ENCODE results near the gene KCNIP3. TPM values are rescaled to one million over a fixed set of nuclear protein-coding genes. Genes with fewer than 3 reads are reported as not detected.

KCNIP3 gene
- total RNA-seq, 1 experiment from 2014 or later: not detected

DNA sequence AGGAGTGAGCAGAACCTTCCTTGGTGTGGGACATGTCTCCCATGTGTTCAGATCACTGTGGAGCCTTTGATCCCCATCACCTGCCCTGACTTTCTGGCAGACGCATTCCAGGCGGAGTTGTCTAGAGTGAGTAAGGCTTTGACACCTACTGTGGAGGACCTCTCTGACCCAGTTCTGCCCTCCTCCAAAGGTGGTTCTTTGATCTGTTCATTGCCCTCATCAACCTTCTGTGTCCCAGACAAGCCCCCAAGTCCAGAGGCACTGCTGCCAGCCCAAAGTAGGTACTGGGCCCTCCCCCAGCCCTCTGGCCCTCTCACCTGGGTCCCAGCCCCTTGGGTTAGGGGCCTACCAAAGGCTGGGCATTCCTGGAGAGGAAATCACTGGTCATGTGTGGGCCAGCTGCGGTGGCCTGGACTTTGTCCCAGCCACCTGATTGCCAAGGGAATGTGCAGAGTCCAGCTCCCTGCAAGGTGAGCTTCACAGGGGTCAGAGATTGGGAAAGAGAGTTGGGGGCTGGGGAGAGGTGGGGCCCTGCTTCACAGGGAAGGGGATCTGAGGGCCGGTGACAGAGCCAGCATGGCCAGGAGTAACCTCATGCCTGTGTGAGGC lies 93.2 kb downstream of the KCNIP3 start:
- DNase-seq: peak; percentile 32 to 54
- ChIA-PET CTCF (no interaction called here), POLR2A (no interaction called here)
- no peaks in the 10 kb centered on the region for H3K36me3 ChIP-seq (ENCODE audit: control insufficient read depth, insufficient read depth, low read length)
- peaks cover 14% of the 10 kb centered on the region for H3K4me1 ChIP-seq
- no peaks in the 10 kb centered on the region for H3K27me3 ChIP-seq (replicated peaks; ENCODE audit: control insufficient read depth, insufficient read depth, low read length)
- H3K27me3 Mint-ChIP-seq (ENCODE audit: insufficient read depth, unreplicated experiment): no peaks in the 10 kb centered on the region
- H3K27ac Mint-ChIP-seq (ENCODE audit: unreplicated experiment): no peak overlapping the region
- no peak overlapping the region for H3K4me3 Mint-ChIP-seq (ENCODE audit: unreplicated experiment)
- H3K9me3 Mint-ChIP-seq (ENCODE audit: unreplicated experiment): no peaks in the 10 kb centered on the region
- TF ChIP-seq, protein P1, sequence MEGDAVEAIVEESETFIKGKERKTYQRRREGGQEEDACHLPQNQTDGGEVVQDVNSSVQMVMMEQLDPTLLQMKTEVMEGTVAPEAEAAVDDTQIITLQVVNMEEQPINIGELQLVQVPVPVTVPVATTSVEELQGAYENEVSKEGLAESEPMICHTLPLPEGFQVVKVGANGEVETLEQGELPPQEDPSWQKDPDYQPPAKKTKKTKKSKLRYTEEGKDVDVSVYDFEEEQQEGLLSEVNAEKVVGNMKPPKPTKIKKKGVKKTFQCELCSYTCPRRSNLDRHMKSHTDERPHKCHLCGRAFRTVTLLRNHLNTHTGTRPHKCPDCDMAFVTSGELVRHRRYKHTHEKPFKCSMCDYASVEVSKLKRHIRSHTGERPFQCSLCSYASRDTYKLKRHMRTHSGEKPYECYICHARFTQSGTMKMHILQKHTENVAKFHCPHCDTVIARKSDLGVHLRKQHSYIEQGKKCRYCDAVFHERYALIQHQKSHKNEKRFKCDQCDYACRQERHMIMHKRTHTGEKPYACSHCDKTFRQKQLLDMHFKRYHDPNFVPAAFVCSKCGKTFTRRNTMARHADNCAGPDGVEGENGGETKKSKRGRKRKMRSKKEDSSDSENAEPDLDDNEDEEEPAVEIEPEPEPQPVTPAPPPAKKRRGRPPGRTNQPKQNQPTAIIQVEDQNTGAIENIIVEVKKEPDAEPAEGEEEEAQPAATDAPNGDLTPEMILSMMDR (IDR thresholded peaks at IDR 0.05; ENCODE audit: insufficient read depth in 1 of 2, low read depth in 1 of 2, low read length in 1 of 2, severe bottlenecking in 1 of 2, unreplicated experiment in 1 of 2): no peak
- H3K9me3 ChIP-seq: no peaks in the 10 kb centered on the region
- H3K4me3 ChIP-seq (ENCODE audit: low read depth, low read length): no peak overlapping the region
- no peaks in the 10 kb centered on the region for H3K4me1 Mint-ChIP-seq (ENCODE audit: low read depth, unreplicated experiment)
- intact Hi-C loops (cut with micrococcal nuclease; ENCODE audit: unreplicated experiment): no loop called here
- no peaks in the 10 kb centered on the region for H3K36me3 Mint-ChIP-seq (ENCODE audit: insufficient read depth, unreplicated experiment)
- BruUV-seq (replicated peaks): no TSS peak

DNA sequence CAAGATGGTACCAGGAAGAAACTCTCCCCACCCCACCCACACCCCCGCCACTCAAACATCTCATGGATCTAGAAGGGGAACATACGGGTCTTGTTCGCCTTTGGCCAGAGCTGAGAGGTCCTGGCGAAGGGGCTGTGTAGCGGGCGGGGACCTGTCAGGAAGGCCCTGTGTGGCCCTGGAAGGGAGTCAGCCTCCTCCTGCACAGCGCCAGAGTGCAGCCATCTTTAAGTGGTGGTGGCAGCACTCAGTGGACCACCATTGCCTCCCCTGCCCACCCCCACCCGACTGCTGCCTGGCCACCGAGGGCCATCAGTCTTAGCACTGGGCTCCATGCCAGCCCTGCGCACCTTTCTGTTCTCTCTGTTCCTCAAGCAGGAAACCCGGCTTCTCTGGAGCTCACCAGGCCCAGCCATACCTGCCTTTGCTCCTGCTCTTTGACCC lies 93.8 kb downstream of the KCNIP3 start:
- no peaks in the 10 kb centered on the region for H3K27me3 ChIP-seq (replicated peaks; ENCODE audit: control insufficient read depth, insufficient read depth, low read length)
- no peaks in the 10 kb centered on the region for H3K36me3 ChIP-seq (ENCODE audit: control insufficient read depth, insufficient read depth, low read length)
- no peaks in the 10 kb centered on the region for H3K9me3 ChIP-seq
- Mint-ChIP-seq H3K27ac (ENCODE audit: unreplicated experiment) (no peak overlapping the region), H3K9me3 (ENCODE audit: unreplicated experiment) (no peaks in the 10 kb centered on the region), H3K4me3 (ENCODE audit: unreplicated experiment) (no peak overlapping the region), H3K27me3 (ENCODE audit: insufficient read depth, unreplicated experiment) (no peaks in the 10 kb centered on the region), H3K4me1 (ENCODE audit: low read depth, unreplicated experiment) (no peaks in the 10 kb centered on the region), H3K36me3 (ENCODE audit: insufficient read depth, unreplicated experiment) (no peaks in the 10 kb centered on the region)
- peaks cover 14% of the 10 kb centered on the region for H3K4me1 ChIP-seq
- no TSS peak for BruUV-seq (replicated peaks)
- no peak for DNase-seq
- H3K4me3 ChIP-seq (ENCODE audit: low read depth, low read length): no peak overlapping the region
- intact Hi-C loops (cut with micrococcal nuclease; ENCODE audit: unreplicated experiment): no loop called here
- ChIA-PET POLR2A (no interaction called here), CTCF (no interaction called here)
- TF ChIP-seq, protein P1 (IDR thresholded peaks at IDR 0.05; ENCODE audit: insufficient read depth in 1 of 2, low read depth in 1 of 2, low read length in 1 of 2, severe bottlenecking in 1 of 2, unreplicated experiment in 1 of 2): no peak

DNA sequence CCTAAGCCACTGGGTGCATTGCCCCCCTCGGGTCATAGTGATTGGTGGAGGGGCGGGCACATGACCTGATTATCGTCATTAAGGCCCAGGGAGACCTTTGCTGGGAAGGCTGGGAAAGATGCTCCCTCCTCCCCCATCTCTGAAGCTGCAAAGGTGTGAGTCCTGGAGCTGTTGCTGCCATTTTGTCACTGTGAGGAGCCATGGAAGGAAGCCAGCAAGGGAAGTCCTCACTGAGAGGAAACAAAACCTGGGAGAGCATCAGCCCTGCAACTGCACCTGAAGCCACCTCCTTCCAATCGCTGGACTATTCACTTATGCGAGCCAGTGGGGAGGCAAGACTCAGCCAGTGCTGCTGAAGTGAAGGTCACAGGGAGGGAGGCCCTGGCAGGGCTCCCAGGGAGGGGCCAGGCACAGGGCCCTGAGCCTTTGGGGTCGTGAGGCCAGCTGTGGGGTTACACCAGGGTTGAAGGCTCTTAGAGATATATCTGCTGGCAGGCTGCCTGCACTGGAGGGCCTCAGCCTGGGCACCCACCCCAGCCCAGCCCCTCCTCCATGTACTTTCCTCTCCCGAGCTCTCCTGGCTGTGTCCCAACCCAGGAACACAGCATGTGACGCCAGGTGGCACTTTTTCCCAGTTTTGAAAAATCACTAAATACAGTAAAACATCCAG lies 94.6 kb downstream of the KCNIP3 start:
- Mint-ChIP-seq H3K36me3 (ENCODE audit: insufficient read depth, unreplicated experiment) (no peaks in the 10 kb centered on the region), H3K27me3 (ENCODE audit: insufficient read depth, unreplicated experiment) (no peaks in the 10 kb centered on the region), H3K4me3 (ENCODE audit: unreplicated experiment) (no peak overlapping the region), H3K4me1 (ENCODE audit: low read depth, unreplicated experiment) (no peaks in the 10 kb centered on the region), H3K9me3 (ENCODE audit: unreplicated experiment) (no peaks in the 10 kb centered on the region), H3K27ac (ENCODE audit: unreplicated experiment) (no peak overlapping the region)
- TF ChIP-seq, protein P1 (IDR thresholded peaks at IDR 0.05; ENCODE audit: insufficient read depth in 1 of 2, low read depth in 1 of 2, low read length in 1 of 2, severe bottlenecking in 1 of 2, unreplicated experiment in 1 of 2): no peak
- intact Hi-C loops (cut with micrococcal nuclease; ENCODE audit: unreplicated experiment): no loop called here
- CTCF ChIA-PET: no interaction called here
- POLR2A ChIA-PET: no interaction called here
- H3K27me3 ChIP-seq (replicated peaks; ENCODE audit: control insufficient read depth, insufficient read depth, low read length): no peaks in the 10 kb centered on the region
- H3K9me3 ChIP-seq: no peaks in the 10 kb centered on the region
- DNase-seq: no peak
- no TSS peak for BruUV-seq (replicated peaks)
- H3K4me3 ChIP-seq (ENCODE audit: low read depth, low read length): no peak overlapping the region
- peaks cover 14% of the 10 kb centered on the region for H3K4me1 ChIP-seq
- no peaks in the 10 kb centered on the region for H3K36me3 ChIP-seq (ENCODE audit: control insufficient read depth, insufficient read depth, low read length)

Data from Caco-2 (cell line).